Esophagus squamous epithelium (tissue), 5 donors: ENCODE measurements around the gene SOCS1. TPM values are rescaled to one million over a fixed set of nuclear protein-coding genes. Genes with fewer than 3 reads are reported as not detected.

Experiments used
- DNase-seq: peaks from one replicate; lab custom pipeline; 2025; lab: John Stamatoyannopoulos, UW
- H3K27ac ChIP-seq, 4 donors: fragments of 200-600 bp; sonication (generic); one replicate each; pipeline ENCODE4 v1.5.1; 2016 to 2019; ENCODE audit warnings: mild to moderate bottlenecking in 1 of 4
- H3K27me3 ChIP-seq, 4 donors: fragments of 200-600 bp; sonication (generic); 1 replicate in 3 of 4; 2 replicates in 1 of 4; pipeline versions ENCODE4 v1.5.1 to v1.6.0; 2017 to 2021; ENCODE audit warnings: antibody characterized with exemption in 1 of 4
- H3K36me3 ChIP-seq, 3 donors: fragments of 200-600 bp; sonication (generic); one replicate each; pipeline ENCODE4 v1.5.1; 2016 to 2019
- H3K4me1 ChIP-seq, 3 donors: fragments of 200-600 bp; sonication (generic); one replicate each; pipeline ENCODE4 v1.5.1; 2017 to 2019
- H3K4me3 ChIP-seq, 4 donors: fragments of 200-600 bp; sonication (generic); 1 replicate in 3 of 4; 2 replicates in 1 of 4; pipeline ENCODE4 v1.5.1; 2016 to 2019; ENCODE audit warnings: mild to moderate bottlenecking in 2 of 4, moderate library complexity in 1 of 4
- H3K9me3 ChIP-seq, 3 donors: fragments of 200-600 bp; sonication (generic); one replicate each; pipeline ENCODE4 v1.5.1; 2016 to 2019
- POLR2A ChIP-seq, 4 donors: fragments of 450-650 bp; IDR thresholded peaks; one replicate each; pipeline ENCODE4 v1.6.1; 2017; ENCODE audit warnings: antibody characterized with exemption in 4 of 4, mild to moderate bottlenecking in 4 of 4, moderate library complexity in 3 of 4
- WGBS, 2 donors: methylation state at CpG; one replicate each; pipeline ENCODE4 v1.1.5; 2018; 5-methylcytosine and 5-hydroxymethylcytosine counted together
- intact Hi-C: fragments of 100-400 bp; cut with DNase I; formaldehyde crosslinking; loops from one replicate; pipeline ENCODE4 v1.15.0; 2022
- total RNA-seq, 4 donors: library from RNA; depleted of rRNA; stranded (reverse); fragments of >200 nt; gene quantifications; one replicate each; pipeline ENCODE4 v1.1.0, GENCODE V29; 2016
- TF ChIP-seq, protein P1 (sequence below), 6 experiments: fragments of 450-650 bp in 4 of 6; fragments of 200-600 bp in 2 of 6; sonication (generic) in 2 of 6; IDR thresholded peaks; one replicate each; pipeline ENCODE4 v1.5.1; 2016 to 2019; ENCODE audit warnings: antibody characterized with exemption in 6 of 6, mild to moderate bottlenecking in 4 of 6, moderate library complexity in 4 of 6
- donor health status: DM: yes; HTN: yes; CAD: no.

SOCS1 gene
- total RNA-seq, 4 donors from 2014 or later = 0.42 to 9.3 (median 3.7) TPM

DNA sequence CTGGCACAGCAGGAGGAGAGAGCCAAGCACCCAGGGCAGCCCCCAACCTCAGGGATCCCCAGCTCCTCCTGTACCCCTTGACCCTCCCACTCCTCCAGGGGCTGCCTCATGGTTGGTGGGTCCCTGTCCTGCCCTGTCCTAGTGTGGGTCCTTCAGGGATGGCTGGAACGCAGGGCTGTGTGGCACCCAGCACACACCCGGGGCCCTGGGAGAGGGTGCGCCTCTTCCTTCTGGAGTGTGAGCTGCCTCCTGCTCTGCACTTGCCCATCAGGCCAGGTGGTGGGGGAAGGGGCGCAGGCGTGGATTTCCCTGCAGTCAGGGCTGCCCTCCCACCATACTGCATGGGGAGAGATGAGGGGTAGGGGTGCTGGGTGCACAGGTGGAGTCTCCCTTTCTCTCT is 42.6 kb downstream of the SOCS1 start:
- Histone ChIP-seq H3K9me3 (peaks cover 0 to 27% (median 14%) of the 10 kb centered on the region in 3 donors), H3K27me3 (peaks cover 0 to 48% (median 0%) of the 10 kb centered on the region in 4 donors), H3K4me3 (no peak overlapping the region), H3K36me3 (no peaks in the 10 kb centered on the region), H3K4me1 (peaks cover 0 to 25% (median 10%) of the 10 kb centered on the region in 3 donors), H3K27ac (no peak overlapping the region)
- DNase-seq = no peak
- intact Hi-C loops = no loop called here
- no CpG with 5 or more reads among the region's 5 CpGs for WGBS, 2 donors
- TF ChIP-seq, protein P1, sequence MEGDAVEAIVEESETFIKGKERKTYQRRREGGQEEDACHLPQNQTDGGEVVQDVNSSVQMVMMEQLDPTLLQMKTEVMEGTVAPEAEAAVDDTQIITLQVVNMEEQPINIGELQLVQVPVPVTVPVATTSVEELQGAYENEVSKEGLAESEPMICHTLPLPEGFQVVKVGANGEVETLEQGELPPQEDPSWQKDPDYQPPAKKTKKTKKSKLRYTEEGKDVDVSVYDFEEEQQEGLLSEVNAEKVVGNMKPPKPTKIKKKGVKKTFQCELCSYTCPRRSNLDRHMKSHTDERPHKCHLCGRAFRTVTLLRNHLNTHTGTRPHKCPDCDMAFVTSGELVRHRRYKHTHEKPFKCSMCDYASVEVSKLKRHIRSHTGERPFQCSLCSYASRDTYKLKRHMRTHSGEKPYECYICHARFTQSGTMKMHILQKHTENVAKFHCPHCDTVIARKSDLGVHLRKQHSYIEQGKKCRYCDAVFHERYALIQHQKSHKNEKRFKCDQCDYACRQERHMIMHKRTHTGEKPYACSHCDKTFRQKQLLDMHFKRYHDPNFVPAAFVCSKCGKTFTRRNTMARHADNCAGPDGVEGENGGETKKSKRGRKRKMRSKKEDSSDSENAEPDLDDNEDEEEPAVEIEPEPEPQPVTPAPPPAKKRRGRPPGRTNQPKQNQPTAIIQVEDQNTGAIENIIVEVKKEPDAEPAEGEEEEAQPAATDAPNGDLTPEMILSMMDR (IDR thresholded peaks at IDR 0.05) = no peak
- TF ChIP-seq POLR2A (IDR thresholded peaks at IDR 0.05) = no peak

DNA sequence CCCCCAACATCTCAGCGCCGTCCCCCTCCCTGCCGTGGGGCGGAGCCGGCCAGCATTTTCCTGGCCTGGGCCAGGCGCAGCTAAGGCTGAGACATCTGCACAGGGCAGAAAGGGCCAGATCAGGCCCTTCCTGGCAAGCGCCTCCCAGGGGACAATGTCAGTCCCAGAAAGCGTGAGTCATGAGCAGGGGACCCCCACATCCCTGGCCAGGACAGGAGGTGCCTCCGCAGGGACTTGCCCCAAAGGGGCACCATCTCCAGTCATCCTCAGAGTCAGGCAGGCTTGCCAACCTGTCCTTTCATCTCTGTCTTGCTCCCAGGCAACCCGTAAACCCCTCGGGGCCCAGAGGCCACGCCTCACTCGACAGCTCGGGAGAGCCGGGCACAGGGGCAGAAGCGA is 43.2 kb downstream of the SOCS1 start:
- Histone ChIP-seq H3K27me3 (peaks cover 0 to 54% (median 0%) of the 10 kb centered on the region in 4 donors), H3K4me3 (no peak overlapping the region), H3K27ac (no peak overlapping the region), H3K36me3 (no peaks in the 10 kb centered on the region), H3K9me3 (peaks cover 0 to 22% (median 8%) of the 10 kb centered on the region in 3 donors), H3K4me1 (peaks cover 0 to 25% (median 10%) of the 10 kb centered on the region in 3 donors)
- DNase-seq = no peak
- intact Hi-C loops = no loop called here
- whole genome bisulfite sequencing, 2 donors = 40 to 41% methylated on average over 3 to 12 of the region's 16 CpGs
- TF ChIP-seq, protein P1 (IDR thresholded peaks at IDR 0.05) = no peak
- TF ChIP-seq POLR2A (IDR thresholded peaks at IDR 0.05) = no peak

DNA sequence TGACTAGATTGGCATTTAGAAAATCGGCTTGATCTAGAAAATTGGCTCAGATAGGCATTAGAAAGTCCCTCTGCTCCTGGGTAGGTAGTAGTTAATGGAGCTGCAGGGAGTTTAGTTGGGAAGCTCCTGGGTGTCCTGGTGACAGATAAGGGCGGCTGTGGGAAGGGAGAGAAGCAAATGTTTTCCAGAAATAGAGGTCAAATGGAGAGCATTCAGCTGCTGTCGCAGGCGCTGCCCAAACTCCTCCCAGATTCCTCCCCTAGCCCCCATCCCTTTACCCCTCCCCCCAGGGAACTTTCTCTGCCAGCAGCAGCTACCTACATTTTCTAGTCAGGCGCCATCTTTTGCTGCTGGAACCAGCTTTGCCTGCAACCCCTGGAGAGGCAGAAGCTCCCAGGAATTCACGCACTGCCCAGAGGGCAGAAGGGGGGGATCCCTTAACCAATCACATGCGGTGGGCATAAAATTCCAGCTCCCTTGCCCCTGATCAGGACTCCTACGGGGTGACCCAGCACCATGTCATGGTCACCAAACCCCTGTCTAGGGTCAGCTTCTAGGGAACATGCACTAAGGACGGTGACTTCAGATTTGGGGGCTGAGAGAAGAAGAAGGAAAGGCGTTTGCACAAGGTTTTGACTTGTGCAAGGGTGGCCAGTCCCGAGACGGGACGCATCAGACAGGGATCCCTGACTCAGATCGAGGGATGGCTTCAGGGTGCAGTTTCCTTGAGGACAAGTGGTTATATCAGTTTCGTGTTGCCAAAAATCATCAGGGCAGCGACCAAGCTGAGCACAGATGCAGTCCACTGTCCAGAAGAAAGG is 43.8 kb downstream of the SOCS1 start:
- no peak for DNase-seq
- Histone ChIP-seq H3K27me3 (peaks cover 0 to 55% (median 0%) of the 10 kb centered on the region in 4 donors), H3K27ac (no peak overlapping the region)

GRCh38 chr16:11211061-11211976 is 44.7 kb downstream of the SOCS1 start:
- intact Hi-C loops = no loop called here
- TF ChIP-seq, protein P1 (IDR thresholded peaks at IDR 0.05) = no peak
- no peak for TF ChIP-seq POLR2A (IDR thresholded peaks at IDR 0.05)

More for the DNA sequence above, 43.8 kb downstream of the SOCS1 start:
- Histone ChIP-seq H3K4me1 (peaks cover 0 to 25% (median 10%) of the 10 kb centered on the region in 3 donors), H3K4me3 (no peak overlapping the region), H3K36me3 (no peaks in the 10 kb centered on the region), H3K9me3 (peaks cover 0 to 20% (median 9%) of the 10 kb centered on the region in 3 donors)
- intact Hi-C loops = no loop called here
- WGBS, 2 donors = 38 to 44% methylated on average over 4 to 14 of the region's 16 CpGs
- TF ChIP-seq POLR2A (IDR thresholded peaks at IDR 0.05) = no peak
- TF ChIP-seq, protein P1 (IDR thresholded peaks at IDR 0.05) = no peak

More at GRCh38 chr16:11211061-11211976, 44.7 kb downstream of the SOCS1 start:
- H3K4me1 ChIP-seq = peaks cover 0 to 32% (median 17%) of the 10 kb centered on the region in 3 donors
- WGBS, 2 donors = 70 to 75% methylated on average over 10 to 15 of the region's 16 CpGs
- no peak overlapping the region for H3K4me3 ChIP-seq
- H3K27me3 ChIP-seq = peaks cover 0 to 55% (median 0%) of the 10 kb centered on the region in 4 donors
- DNase-seq = no peak
- no peak overlapping the region for H3K27ac ChIP-seq
- no peaks in the 10 kb centered on the region for H3K36me3 ChIP-seq
- H3K9me3 ChIP-seq = peaks cover 0 to 16% (median 6%) of the 10 kb centered on the region in 3 donors
